HG03108 (cell line): ENCODE measurements around the gene LYPD1.

Experiments
- ATAC-seq: cut with Tn5 transposase; IDR thresholded peaks from one replicate; pipeline ENCODE4 v1.9.1; 2021; ENCODE audit warnings: moderate library complexity; ENCODE audit not compliant: unreplicated experiment

The LYPD1 gene

DNA sequence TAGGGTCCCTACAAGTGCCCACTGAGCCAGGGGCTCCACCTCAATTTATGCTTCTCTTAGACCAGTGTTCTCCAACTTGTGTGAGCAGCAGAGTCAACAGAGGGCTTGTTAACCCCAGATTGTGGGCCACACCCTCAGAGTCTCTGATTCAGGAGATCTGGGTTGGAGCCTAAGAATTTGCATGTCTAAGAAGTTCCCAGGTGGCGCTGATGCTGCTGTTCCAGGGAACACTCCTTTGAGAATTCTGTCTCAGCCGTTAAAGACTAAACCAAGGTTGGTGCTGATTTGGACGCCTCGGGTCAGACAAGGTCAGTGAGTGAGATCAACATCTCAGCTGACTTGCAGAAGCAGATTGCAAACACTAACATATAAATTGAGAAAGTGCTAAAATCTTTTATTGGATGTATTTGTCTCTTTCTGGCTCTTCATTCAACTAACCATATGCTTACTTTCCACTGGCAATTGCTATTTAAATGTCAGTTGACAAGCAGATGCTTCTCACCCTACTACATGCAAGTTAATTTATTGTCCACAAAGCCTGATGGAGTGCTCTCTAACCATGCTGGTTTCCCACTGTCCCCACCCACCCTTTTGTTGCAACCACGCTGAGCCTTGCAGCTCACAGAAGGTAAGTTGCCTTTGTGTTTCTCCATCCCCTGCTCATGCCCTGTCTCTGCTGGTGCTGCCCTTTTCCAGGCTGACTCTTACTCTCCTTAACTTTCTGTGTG is 31.5 kb downstream of the LYPD1 start:
- ATAC-seq: no peak

DNA sequence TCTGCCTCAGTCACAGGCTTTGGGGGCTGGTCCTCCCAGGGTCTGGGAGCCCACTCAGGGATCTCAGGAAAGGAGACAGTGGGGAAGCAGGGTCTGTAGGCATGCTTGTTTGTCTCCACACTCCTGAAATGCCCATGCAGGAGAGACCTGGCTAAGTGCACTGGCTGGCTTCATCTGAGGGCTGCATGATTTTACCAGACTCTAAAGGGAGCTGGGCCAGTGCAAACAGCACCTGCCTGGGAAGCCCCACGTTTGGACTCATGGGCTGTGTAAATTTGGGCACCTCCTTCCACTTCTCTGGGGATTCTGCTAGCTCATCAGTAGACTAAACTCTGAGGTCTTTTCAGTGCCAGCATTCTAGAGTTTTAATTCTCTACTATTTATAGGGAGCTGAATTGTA is 33.7 kb downstream of the LYPD1 start:
- no peak for ATAC-seq

DNA sequence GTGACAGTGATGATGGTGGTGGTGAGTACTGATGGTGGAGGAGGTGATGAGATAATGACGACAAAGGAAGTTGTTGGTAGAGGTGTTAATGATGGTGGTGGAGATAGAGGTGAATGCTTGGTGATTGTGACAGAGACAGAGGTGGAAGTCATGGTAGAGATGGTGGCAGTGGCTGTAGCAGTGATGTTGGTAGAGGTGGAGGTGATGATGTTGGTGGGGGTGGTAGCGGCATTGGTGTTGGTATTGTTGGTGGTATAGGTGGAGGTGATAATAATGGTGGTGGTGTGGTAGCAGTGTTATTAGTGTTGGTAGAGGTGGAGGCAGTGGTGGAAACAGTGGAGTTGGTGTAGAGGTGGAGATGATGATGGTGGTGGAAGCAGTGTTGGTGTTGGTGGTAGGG is 36.4 kb downstream of the LYPD1 start:
- no peak for ATAC-seq

DNA sequence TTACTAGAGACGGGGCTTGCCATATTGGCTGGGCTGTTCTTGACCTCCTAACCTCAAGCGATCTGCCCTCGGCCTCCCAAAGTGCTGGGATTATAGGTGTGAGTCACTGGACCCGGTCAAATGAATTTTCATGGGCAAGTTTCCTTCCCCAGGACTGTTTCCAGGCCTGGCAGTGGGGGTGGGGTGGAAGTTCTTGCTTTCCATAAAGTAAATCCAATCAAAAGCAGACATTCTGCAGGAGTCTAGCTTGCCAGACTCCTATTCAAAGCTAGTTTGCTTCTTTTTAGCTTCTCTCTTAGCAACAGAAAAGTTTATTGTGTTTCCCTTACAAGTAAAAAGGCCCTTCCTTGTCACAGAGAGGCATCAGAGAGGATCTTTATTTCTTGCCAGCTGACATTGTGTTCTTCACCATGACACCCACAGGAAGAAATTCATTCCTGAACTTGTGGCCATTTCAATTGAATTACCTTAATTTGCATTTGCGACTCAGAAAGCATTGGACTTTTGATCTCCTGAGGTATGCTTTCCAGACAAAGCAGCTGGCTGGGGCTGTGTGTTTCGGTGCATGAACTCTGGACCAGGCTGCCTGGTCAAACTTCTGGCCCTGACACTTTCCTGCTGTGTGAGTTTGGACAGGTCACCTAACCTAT is 37.9 kb downstream of the LYPD1 start:
- ATAC-seq: no peak

DNA sequence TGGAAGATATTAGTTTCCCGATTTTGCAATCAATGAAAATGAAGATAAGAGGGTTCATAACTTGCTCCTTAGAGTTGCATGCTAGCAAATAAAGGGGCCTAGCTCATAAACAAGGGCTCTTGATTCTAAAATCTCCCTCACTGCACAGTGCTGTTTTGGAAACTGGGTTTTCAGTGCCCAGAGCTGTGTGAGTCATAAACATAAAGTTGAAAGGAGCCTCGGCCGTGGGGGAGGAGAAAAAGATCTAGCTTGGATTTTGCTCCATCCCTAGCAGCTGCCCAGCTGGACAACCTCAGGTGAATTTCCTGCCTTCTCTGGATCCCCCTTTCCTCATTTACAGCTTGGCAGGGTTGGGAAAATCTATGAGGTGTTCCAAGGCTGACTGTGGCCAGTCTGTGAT is 42.5 kb downstream of the LYPD1 start:
- no peak for ATAC-seq

DNA sequence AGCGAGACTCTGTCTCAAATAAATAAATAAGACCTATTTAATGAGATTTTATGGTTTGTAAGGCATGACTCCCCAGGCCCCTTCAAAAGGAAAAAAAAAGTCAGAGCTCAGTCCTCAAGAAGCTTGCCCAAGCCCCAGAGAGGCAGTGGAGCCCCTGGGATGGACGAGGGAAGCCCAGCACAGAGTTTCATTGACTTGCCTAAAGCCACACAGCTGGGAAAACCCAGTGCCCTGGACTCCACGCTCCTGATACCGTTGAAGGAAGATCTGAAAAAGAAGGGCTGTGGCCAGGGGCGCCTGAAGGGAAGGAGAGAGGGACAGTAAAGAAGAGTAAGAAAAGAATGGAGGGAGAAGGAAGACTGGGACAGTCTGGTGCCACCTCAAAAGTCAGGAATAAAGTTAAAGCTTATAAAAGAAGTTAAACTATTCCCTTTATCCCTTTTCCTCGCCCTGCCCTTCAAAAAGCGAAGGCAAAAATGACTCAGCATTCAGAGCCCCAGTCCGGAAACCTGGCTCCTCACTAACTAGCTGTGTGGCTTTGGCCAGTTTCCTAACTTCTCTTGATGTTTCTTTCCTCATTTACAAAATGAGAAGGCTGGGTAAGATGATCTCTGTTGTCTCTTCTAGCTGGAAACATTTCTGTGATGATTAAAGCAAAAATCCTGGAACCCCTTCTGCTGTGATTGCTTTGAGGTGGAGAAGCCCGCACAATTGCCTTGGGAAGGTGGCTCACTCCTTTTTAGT is 46.7 kb downstream of the LYPD1 start:
- ATAC-seq: no peak

DNA sequence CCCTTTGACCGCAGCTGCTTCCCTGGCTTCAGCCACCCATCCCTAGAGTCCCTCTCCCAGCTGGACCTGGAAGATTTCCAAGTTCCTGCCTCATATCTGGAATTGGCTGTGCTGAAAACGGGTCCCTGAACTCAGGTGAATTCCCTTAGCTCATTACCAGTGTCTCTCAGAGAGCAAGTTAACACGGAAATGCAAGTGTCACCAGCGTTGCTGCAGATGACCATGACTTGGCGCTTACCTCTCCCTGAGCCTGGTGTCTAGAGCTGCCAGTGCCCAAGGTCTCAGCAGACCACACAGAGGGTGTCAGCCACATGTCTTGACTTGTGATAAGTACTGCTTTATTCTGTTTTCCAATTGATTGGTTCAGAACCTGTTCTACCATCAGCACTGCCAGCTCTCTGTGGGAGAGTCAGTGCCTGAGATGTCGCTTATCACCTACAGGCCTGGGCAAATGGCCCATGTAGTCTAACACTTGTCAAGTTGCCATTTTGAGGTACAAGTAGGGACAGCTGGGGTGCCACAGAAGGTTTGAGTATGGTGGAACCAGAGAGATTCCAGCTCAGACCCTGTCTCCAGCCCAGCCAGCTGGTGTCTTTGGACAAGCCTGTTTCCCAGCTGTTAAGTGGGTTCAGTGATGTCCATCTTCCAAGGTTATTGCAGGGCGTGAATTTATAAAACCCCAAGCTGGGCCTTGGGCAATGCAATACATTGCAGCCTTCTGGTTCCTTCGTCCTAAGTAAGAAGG is 48.7 kb downstream of the LYPD1 start:
- no peak for ATAC-seq

DNA sequence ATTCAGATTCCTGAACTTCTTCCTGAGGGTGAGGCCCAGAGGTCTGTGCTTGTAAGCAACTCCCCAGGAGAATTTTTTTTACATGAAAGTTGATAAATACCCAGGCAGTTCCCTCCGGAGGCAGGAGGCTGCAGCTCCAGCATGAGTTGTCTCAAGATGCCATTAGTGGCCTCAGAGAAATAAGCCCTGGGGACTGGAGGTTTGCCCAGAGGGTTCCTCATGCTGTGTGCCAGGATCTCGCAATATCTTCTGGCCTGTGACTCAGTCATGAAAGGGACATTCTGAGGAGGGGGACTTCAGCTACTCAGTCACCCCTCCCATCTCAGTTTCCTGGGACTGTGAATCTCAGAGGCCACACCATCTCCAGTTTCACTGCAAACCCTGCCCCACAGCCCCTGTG is 49.9 kb downstream of the LYPD1 start:
- no peak for ATAC-seq

DNA sequence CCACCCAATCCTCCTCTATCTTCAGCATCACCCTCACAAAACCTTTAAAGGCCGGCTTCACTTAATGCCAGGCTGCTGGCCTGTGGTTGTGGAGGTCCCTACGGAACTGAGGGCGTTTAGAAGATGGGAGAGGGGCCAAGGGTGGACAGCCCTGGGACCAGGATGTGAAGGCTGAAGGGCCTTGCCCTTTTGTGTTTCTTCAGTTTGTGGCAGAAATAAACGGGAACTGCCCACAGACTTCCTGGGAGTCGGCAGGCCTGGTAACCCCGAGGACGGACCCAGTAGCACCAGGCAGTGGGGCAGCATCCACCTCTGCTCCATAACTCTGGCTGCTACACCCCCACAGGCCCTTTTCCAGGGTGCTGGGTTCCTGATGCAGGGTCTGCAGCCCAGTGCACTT is 51.3 kb downstream of the LYPD1 start:
- ATAC-seq: no peak

DNA sequence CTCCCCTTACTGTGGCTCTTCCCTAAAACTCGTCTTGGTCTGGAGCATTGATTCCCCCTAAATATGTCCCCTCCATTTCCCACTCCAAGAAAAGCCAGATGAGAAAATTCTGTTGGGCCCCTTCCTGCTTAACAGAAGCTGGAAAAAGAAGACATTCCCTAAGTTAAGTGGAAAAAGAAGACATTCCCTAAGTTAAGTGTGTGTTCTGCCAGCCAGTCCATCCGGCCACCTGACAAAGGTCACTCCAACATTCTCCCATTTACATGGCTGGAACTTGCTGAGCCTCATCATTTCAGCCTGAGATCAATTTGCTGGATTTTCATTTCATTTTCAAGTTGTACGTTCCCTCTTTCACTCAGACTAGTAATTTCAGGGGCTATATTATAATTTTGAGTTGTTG is 52.0 kb downstream of the LYPD1 start:
- no peak for ATAC-seq

DNA sequence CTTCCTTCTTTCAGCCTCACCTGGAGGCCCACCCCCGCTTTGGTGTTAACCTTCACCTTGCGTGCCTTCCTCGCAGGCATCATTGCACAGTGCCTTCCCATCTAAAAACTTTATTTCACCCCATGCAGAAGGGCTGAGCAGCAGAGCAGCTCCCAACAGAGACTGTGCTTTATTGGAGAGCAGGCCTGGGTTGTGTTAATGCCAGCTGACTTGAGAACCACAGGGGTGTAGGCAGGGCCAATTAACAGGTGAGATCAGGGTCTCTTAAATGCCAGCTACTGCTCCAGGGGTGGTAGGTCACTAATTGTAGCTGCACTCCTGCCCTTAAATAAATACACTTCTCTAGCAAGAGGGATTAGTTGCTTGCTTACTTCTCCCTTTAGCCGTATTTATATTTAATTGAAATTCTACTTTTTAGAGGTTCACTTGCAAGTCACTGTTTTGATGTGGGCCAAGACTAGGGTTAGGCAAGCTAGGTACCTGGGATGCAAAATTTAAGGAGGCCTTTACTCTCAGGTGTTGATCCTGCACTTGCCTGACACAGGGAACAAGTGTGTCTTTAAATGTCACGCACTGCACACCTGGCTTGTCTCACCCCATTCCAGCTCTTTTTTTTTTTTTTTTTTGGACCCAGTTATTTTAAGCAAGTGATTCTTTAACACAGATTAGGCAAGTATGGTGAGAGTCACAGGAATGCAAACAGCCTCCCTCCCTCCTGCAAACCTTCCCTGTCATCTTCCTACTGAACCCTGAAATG is 54.5 kb downstream of the LYPD1 start:
- ATAC-seq: no peak

DNA sequence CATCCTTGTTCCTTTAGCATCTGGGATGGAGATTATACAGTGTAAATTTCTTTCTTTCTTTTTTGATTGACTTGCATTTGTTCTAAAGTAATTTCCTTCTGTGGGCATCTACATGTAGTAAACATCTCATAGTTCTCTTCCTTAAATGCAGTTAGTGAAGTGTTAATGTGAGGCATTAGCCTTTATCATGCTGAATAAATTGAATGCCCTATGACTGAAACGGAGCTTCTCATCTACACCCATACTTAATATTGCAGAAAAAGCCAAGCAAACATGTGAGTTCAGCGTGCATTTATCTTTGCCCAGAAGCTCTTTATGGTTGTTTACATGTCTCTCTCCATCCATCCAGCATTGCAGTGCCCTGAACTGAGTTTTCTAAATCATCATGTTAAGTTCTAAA is 58.3 kb downstream of the LYPD1 start:
- no peak for ATAC-seq

DNA sequence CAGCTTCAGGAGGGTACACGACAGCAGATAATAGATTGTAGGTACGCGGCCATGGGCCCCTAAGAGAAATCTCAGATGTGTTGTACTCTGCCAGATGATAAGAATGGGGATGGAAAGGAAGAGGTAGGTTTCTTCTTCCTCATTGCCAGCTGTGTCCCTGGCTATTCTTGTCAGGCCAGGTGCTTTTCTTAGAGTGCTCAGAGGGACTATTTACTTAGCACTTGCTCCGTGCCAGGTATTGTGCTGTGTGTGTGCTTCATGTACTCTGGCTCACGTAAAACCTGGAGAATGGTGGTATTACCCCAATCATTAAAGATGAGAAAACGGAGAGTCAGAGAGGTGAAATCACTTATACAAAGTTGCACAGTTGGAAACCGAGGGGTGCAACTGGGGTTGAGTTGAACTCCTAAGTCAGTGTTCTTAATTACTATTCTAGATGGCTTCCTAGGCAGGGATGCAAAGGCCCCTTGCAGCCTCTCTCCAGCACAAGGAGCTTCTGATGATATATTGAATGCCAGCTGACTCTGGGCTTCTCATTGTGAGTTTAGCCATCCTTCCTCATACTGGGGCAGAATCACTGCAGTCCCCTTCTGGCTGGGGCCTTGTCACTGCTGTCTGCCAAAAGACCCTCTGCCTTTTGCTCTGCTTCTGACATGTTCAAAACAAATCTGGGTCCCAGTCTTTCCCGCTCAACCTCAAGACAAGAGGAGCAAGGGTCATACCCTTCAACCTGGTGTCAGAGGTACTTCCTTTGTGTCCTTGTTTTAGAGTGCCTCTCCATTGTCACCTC is 60.7 kb downstream of the LYPD1 start:
- no peak for ATAC-seq

DNA sequence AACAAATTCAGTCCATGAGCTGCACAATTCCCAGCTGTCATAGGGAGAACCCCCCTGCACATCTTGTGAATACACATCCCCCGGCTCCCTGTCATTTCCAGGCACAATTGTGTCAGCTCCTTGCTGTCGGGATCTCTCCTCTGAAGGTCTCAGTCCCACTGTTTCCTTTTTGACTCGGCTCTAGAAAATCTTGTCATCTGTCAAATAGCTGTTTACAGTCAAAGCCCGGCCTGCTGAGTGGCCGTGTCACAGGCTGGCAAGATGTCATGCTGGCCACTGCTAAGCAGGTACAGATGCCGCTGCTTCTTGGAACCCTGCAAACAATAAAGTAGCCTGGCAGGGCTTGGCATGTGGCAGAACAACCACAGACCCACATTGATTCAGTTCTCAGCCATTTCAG is 61.7 kb downstream of the LYPD1 start:
- ATAC-seq: no peak

DNA sequence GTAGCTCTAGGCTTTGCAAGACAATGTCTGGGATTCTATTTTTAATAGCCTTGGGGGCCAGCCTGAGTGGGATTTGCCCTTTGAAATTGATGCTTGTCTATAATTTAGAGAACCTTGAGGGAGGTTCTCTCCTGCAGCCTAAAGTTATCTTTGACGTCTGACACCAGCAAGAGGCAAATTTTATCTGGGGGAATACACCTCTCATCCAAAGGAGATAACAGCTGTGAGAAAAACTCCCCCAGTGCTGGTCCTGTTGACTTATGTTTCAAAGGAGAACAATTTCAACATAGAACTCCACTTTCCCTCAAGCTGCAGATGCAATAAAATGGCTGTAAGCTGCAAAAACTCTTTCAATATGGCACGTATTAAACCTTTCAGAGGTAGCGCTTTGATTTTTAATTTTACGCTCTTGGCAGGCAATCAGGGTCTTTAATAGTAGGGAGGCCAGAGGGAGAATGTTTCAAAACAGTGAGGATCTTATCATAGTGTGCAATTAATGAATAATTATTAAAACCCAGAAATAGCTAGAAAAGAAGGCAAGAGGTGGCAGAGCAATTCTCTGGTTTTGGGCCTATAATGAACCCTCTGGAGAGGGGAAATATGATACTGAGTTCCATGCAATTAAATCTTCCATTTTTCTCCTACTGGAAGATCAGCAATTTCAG is 62.4 kb downstream of the LYPD1 start:
- ATAC-seq: no peak

DNA sequence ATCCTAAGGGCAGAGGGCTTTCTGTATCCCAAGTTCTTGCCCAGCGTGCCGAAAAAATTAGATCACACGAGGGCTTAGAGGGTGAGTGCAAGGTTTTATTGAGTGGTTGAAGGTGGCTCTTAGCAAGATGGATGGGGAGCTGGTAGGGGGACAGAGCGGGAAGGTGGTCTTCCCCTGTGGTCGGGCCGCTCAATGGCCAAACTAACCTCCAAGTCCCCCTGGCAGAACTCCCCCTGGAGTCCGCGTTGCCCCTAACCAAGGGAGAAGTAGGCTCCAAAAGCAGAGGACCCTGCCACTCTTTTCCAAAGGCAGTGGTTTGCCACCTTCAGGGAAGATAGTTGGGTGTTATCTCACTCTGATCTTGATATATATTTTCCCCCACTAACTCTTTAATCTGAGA is 63.4 kb downstream of the LYPD1 start:
- ATAC-seq: no peak

DNA sequence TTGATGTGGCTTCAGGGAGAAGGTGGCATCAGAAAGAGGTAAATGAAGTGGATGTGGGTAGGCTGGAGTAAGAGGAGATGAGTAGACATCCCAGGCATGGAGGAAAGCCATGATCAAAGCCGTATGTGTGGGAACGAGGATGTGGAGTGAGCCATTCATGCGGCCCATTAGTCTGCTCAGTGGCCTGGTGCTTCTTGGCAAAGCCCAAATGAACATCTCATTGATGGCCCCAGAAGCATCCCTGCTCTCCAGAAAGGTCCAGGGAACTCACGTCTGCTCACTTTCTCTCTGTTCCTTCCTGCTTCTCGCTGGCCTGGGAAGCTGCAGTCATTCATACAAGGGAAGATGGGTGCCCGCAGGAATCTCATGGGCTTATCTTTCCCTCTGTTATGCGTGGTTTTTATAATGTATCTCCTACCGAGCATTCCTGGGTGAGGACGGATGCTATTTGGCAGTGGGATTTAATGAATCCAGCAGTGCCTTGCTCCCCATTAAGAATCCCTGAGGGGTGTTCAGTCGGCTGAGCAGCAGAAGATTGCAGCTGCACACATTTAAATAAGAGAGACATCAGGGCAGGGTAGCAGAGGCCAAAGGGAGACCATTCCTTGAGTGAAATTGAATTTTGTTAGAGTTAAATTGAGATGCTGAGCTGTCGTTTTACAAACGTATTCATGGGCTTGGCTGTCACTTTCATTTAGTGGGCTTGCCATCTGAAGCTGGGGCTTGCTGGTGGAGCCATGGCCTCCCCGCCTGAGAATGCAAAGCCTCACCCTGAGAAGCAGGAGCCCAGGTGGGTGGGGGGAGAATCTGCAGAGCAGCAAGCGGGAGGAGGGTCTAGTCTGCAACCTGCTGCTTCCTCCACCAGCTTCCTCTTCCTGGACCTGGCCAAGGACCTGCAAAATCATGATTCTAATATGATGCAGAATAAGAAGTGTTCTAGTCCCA is 64.5 kb downstream of the LYPD1 start:
- ATAC-seq: no peak

DNA sequence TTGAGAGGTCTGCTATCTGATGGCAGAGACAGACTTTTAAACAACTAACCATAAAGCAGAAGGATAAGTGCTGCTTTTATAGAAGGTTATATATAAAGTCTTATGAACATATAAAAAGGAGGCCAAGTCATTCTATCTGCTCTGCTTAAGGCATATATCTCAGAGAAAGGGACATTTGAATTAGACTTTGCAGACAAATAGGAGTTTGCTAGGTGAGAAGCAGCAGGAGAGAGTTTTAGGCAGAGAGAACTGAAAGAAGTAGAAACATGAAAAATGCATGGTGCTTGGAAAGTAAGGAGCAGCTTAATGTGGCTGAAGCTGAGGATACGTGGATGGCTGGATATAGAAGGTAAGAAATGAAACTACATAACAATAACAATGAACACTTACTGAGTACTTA is 65.4 kb downstream of the LYPD1 start:
- ATAC-seq: no peak
